Loucy (cell line): ENCODE results near the gene YY1AP1.

ENCODE experiments used
- H2AFZ ChIP-seq: fragments of 200-600 bp; sonication (generic); 2 replicates; pipeline ENCODE4 v1.6.0; 2016; ENCODE audit warnings: antibody characterized with exemption, mild to moderate bottlenecking, low read length, moderate library complexity
- H3F3A ChIP-seq: fragments of 200-600 bp; 2 replicates; pipeline ENCODE4 v1.6.0; 2016; ENCODE audit warnings: antibody characterized with exemption, low read depth, mild to moderate bottlenecking
- H3K27me3 ChIP-seq: fragments of 200-600 bp; sonication (generic); 2 replicates; pipeline ENCODE4 v1.6.1; 2014; ENCODE audit warnings: low read length, mild to moderate bottlenecking; ENCODE audit not compliant: insufficient read depth, poor library complexity, severe bottlenecking
- H3K36me3 ChIP-seq: fragments of 200-600 bp; sonication (generic); 2 replicates; pipeline ENCODE4 v1.6.1; 2016; ENCODE audit warnings: low read length; ENCODE audit not compliant: insufficient read depth
- H3K4me1 ChIP-seq: fragments of 200-600 bp; sonication (generic); 2 replicates; pipeline ENCODE4 v1.5.1; 2014; ENCODE audit warnings: low read length, mild to moderate bottlenecking; ENCODE audit not compliant: insufficient read depth, poor library complexity, severe bottlenecking
- H3K4me2 ChIP-seq: fragments of 200-600 bp; sonication (generic); 2 replicates; pipeline ENCODE4 v1.6.0; 2014; ENCODE audit warnings: antibody characterized with exemption, low read length, low read depth, mild to moderate bottlenecking; ENCODE audit not compliant: poor library complexity, severe bottlenecking
- H3K4me3 ChIP-seq: fragments of 200-600 bp; sonication (generic); 2 replicates; pipeline ENCODE4 v1.5.1; 2014; ENCODE audit warnings: low read length, mild to moderate bottlenecking, mixed read lengths; ENCODE audit not compliant: poor library complexity, severe bottlenecking
- H3K79me2 ChIP-seq: fragments of 200-600 bp; sonication (generic); 2 replicates; pipeline ENCODE4 v1.6.1; 2014; ENCODE audit warnings: low read length; ENCODE audit not compliant: insufficient read depth
- H3K9ac ChIP-seq: fragments of 200-600 bp; sonication (generic); 2 replicates; pipeline ENCODE4 v1.6.0; 2014; ENCODE audit warnings: mild to moderate bottlenecking, low read depth, low read length, moderate library complexity; ENCODE audit not compliant: poor library complexity, severe bottlenecking
- H3K9me2 ChIP-seq: fragments of 200-600 bp; sonication (generic); replicated peaks from 2 replicates; pipeline ENCODE4 v1.6.1; 2016; ENCODE audit warnings: low read depth, low read length, mixed read lengths
- H3K9me3 ChIP-seq: fragments of 200-600 bp; sonication (generic); 2 replicates; pipeline ENCODE4 v1.6.1; 2014; ENCODE audit warnings: mild to moderate bottlenecking, antibody characterized with exemption, low read length, low read depth; ENCODE audit not compliant: insufficient read depth
- H4K20me1 ChIP-seq: fragments of 200-600 bp; sonication (generic); 2 replicates; pipeline ENCODE4 v1.6.0; 2014; ENCODE audit warnings: antibody characterized with exemption, low read length, mild to moderate bottlenecking; ENCODE audit not compliant: insufficient read depth, poor library complexity, severe bottlenecking
- EZH2phosphoT487 ChIP-seq: fragments of 200-600 bp; IDR thresholded peaks from 2 replicates; pipeline ENCODE4 v1.6.1; 2018; ENCODE audit warnings: antibody characterized with exemption, mild to moderate bottlenecking, moderate library complexity, borderline replicate concordance
- TF ChIP-seq, protein P1 (sequence below): fragments of 200-600 bp; sonication (generic); conservative IDR thresholded peaks from 2 replicates; pipeline ENCODE4 v1.5.1; 2014; ENCODE audit warnings: mild to moderate bottlenecking, antibody characterized with exemption, low read length

Gene YY1AP1

DNA sequence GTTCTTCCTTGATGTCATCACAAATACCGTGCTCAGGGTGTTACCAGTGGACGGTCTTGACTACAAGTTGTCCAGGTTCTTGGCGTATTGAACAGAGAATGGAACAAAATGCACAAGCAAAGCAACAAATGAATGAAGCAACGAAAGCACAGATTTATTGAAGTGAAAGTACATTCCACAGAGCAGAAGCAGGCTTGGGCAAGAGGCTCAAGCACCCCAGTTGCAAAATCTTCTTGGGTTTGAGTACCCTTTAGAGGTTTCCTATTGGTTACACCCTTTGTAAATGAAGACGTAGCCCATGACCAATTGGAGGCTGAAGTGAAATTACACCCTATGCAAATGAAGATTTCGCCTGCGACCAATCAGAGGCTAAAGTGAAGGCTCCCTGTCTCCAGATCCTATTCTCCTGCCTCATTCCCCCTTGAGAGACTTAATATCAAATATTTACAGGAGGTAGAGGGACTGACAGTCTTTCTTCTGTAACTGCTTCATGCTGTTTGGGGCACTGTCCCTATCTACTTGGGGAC lies 38.3 kb downstream of the YY1AP1 start:
- H3F3A ChIP-seq: no peaks in the 10 kb centered on the region
- H4K20me1 ChIP-seq: no peaks in the 10 kb centered on the region
- no peaks in the 10 kb centered on the region for H3K27me3 ChIP-seq
- H2AFZ ChIP-seq: no peak overlapping the region
- H3K4me1 ChIP-seq: peaks cover 7% of the 10 kb centered on the region
- H3K79me2 ChIP-seq: no peaks in the 10 kb centered on the region
- no peak overlapping the region for H3K4me3 ChIP-seq
- no peaks in the 10 kb centered on the region for H3K9me2 ChIP-seq
- H3K9me3 ChIP-seq: no peaks in the 10 kb centered on the region
- H3K4me2 ChIP-seq: no peak overlapping the region
- no peaks in the 10 kb centered on the region for H3K36me3 ChIP-seq
- H3K9ac ChIP-seq: no peak overlapping the region
- TF ChIP-seq EZH2phosphoT487: no peak
- TF ChIP-seq, protein P1, sequence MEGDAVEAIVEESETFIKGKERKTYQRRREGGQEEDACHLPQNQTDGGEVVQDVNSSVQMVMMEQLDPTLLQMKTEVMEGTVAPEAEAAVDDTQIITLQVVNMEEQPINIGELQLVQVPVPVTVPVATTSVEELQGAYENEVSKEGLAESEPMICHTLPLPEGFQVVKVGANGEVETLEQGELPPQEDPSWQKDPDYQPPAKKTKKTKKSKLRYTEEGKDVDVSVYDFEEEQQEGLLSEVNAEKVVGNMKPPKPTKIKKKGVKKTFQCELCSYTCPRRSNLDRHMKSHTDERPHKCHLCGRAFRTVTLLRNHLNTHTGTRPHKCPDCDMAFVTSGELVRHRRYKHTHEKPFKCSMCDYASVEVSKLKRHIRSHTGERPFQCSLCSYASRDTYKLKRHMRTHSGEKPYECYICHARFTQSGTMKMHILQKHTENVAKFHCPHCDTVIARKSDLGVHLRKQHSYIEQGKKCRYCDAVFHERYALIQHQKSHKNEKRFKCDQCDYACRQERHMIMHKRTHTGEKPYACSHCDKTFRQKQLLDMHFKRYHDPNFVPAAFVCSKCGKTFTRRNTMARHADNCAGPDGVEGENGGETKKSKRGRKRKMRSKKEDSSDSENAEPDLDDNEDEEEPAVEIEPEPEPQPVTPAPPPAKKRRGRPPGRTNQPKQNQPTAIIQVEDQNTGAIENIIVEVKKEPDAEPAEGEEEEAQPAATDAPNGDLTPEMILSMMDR: no peak

DNA sequence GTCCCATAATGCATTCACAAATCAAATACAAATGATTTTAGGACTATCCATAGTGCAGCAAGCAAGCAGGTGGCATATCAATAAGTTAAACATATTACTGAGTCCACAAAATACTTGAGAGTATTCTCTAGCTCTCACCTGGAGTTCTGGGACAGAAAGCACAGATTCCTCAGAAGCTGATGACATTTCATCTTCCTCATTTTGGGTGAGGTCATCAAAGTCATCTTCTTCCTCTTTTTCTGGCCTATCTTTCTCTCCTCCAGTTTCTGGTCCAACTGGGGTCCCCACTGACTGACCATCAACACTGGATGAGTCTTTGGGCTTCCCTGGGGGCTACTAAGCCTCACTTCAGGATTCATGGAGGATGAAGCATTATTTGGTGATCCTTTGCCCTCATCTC lies 38.9 kb downstream of the YY1AP1 start:
- H3K9me3 ChIP-seq: no peaks in the 10 kb centered on the region
- no peak overlapping the region for H3K9ac ChIP-seq
- no peaks in the 10 kb centered on the region for H3K27me3 ChIP-seq
- H4K20me1 ChIP-seq: no peaks in the 10 kb centered on the region
- peaks cover 7% of the 10 kb centered on the region for H3K4me1 ChIP-seq
- H3K4me3 ChIP-seq: no peak overlapping the region
- no peak overlapping the region for H3K4me2 ChIP-seq
- H2AFZ ChIP-seq: no peak overlapping the region
- no peak for TF ChIP-seq EZH2phosphoT487
- TF ChIP-seq, protein P1: no peak
- no peaks in the 10 kb centered on the region for H3K36me3 ChIP-seq
- H3F3A ChIP-seq: no peaks in the 10 kb centered on the region
- H3K9me2 ChIP-seq: no peaks in the 10 kb centered on the region
- H3K79me2 ChIP-seq: no peaks in the 10 kb centered on the region

DNA sequence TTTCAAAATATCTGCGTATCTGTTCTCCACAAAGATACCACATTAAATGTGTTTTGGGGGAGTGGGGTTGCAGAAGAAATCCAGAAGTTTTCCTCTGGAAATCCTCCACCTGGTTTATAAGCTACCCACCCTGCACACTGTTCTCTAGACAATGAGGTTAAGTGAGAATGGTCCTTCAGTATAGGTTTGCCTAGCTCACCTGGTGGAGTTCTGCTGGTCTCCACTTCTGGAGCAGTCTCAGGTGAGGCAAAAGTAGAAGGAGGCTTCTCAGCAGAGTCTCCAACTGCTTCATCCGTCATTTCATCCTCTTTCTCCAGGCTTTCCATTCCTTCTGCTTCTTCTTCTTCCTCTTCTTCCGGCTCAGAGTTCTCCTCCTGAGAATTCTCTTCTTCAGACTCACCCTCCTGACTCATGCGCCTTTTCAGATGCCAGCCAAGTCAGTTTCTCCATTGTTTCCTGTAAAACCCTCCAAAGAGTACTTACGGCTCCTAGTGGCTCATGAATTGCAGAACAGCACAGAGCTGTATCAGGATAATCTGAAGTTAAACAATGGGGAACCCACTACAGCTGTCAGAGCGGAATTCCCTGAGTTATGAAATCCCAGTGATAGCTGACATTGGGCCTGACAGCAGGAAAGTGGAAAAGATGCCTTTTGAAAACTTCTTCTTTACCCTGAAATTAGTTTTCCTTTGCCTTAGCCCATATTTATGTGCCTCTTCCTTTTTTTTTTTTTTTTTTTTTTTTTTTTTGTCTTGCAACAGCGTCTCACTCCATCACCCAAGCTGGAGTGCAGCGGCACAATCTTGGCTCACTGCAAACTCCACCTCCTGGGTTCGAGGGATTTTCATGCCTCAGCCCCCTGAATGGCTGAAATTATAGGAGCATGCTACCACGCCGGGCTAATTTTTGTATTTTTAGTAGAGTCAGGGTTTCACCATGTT lies 40.1 kb downstream of the YY1AP1 start:
- Histone ChIP-seq H3K9me3 (peaks cover 5% of the 10 kb centered on the region; the same call in 1 of the 2 replicates), H3K79me2 (no peaks in the 10 kb centered on the region), H3K36me3 (no peaks in the 10 kb centered on the region), H4K20me1 (no peaks in the 10 kb centered on the region), H3K27me3 (no peaks in the 10 kb centered on the region), H3K4me1 (peaks cover 7% of the 10 kb centered on the region), H3F3A (no peaks in the 10 kb centered on the region), H3K4me2 (no peak overlapping the region), H3K9ac (no peak overlapping the region), H2AFZ (no peak overlapping the region), H3K4me3 (no peak overlapping the region), H3K9me2 (no peaks in the 10 kb centered on the region)
- TF ChIP-seq, protein P1: no peak
- no peak for TF ChIP-seq EZH2phosphoT487
